SK-N-SH treated with all-trans-retinoic acid at 6 μM for 48 hours (cell line): Measurements from ENCODE around the gene SENP1.

Experiments
- ATAC-seq: fragments of 200-7000 bp; cut with Tn5 transposase; 3 replicates; pipeline ENCODE4 v1.9.1; 2020; ENCODE audit warnings: mild to moderate bottlenecking, moderate library complexity
- ARNTL ChIP-seq: fragments of 450-650 bp; formaldehyde crosslinking; IDR thresholded peaks from 2 replicates; pipeline ENCODE4 v1.5.0; 2020; ENCODE audit warnings: low read depth, mild to moderate bottlenecking, moderate library complexity, borderline replicate concordance
- BACH2 ChIP-seq: fragments of 250-450 bp; sonication (Bioruptor Pico); IDR thresholded peaks from 2 replicates; pipeline ENCODE4 v1.9.0; 2021; ENCODE audit warnings: mild to moderate bottlenecking, borderline replicate concordance
- CREB5 ChIP-seq: fragments of 250-450 bp; sonication (Bioruptor Pico); IDR thresholded peaks from 2 replicates; pipeline ENCODE4 v1.5.1; 2020; ENCODE audit warnings: low read depth, mild to moderate bottlenecking, moderate library complexity
- CSDC2 ChIP-seq: fragments of 250-450 bp; sonication (Bioruptor Pico); IDR thresholded peaks from 2 replicates; pipeline ENCODE4 v1.5.0; 2020; ENCODE audit warnings: mild to moderate bottlenecking, moderate library complexity
- CSRNP3 ChIP-seq: fragments of 250-450 bp; sonication (Bioruptor Pico); IDR thresholded peaks from 2 replicates; pipeline ENCODE4 v1.5.1; 2021; ENCODE audit warnings: mild to moderate bottlenecking, moderate library complexity
- ESRRG ChIP-seq: fragments of 250-450 bp; sonication (Bioruptor Pico); IDR thresholded peaks from 2 replicates; pipeline ENCODE4 v1.6.1; 2021; ENCODE audit warnings: mild to moderate bottlenecking
- GLIS3 ChIP-seq: fragments of 250-450 bp; sonication (Bioruptor Pico); IDR thresholded peaks from 2 replicates; pipeline ENCODE4 v1.5.0; 2020; ENCODE audit warnings: mild to moderate bottlenecking, moderate library complexity
- ISL1 ChIP-seq: fragments of 250-450 bp; sonication (Bioruptor Pico); IDR thresholded peaks from 2 replicates; pipeline ENCODE4 v2.1.2; 2022; ENCODE audit warnings: mild to moderate bottlenecking, moderate library complexity
- PATZ1 ChIP-seq: fragments of 250-450 bp; sonication (Bioruptor Pico); IDR thresholded peaks from 2 replicates; pipeline ENCODE4 v1.8.0; 2020; ENCODE audit warnings: mild to moderate bottlenecking, moderate library complexity, borderline replicate concordance
- POU6F1 ChIP-seq: fragments of 250-450 bp; sonication (Bioruptor Pico); IDR thresholded peaks from 2 replicates; pipeline ENCODE4 v1.8.0; 2021; ENCODE audit warnings: low read depth, mild to moderate bottlenecking, moderate library complexity, borderline replicate concordance
- PPARA ChIP-seq: fragments of 250-450 bp; sonication (Bioruptor Pico); IDR thresholded peaks from 2 replicates; pipeline ENCODE4 v1.5.0; 2020; ENCODE audit warnings: mild to moderate bottlenecking, borderline replicate concordance
- RARB ChIP-seq: fragments of 250-450 bp; sonication (Bioruptor Pico); IDR thresholded peaks from 2 replicates; pipeline ENCODE4 v1.8.0; 2021; ENCODE audit warnings: mild to moderate bottlenecking, moderate library complexity
- SNAI2 ChIP-seq: fragments of 250-450 bp; sonication (Bioruptor Pico); IDR thresholded peaks from 2 replicates; pipeline ENCODE4 v1.5.0; 2020; ENCODE audit warnings: mild to moderate bottlenecking, moderate library complexity
- TCF4 ChIP-seq: fragments of 250-450 bp; sonication (Bioruptor Pico); IDR thresholded peaks from 2 replicates; pipeline ENCODE4 v1.8.0; 2021; ENCODE audit warnings: mild to moderate bottlenecking, moderate library complexity, borderline replicate concordance
- TOX ChIP-seq: fragments of 250-450 bp; sonication (Bioruptor Pico); IDR thresholded peaks from 2 replicates; pipeline ENCODE4 v1.8.0; 2021; ENCODE audit warnings: mild to moderate bottlenecking, moderate library complexity, borderline replicate concordance
- TSHZ2 ChIP-seq: fragments of 250-450 bp; sonication (Bioruptor Pico); IDR thresholded peaks from 2 replicates; pipeline ENCODE4 v1.5.0; 2020; ENCODE audit warnings: mild to moderate bottlenecking, moderate library complexity
- ZC3H10 ChIP-seq: fragments of 250-450 bp; sonication (Bioruptor Pico); IDR thresholded peaks from 2 replicates; pipeline ENCODE4 v1.5.1; 2021; ENCODE audit warnings: mild to moderate bottlenecking, moderate library complexity
- ZFP30 ChIP-seq: fragments of 450-650 bp; formaldehyde crosslinking; IDR thresholded peaks from 2 replicates; pipeline ENCODE4 v1.5.0; 2022; ENCODE audit warnings: mild to moderate bottlenecking, moderate library complexity
- ZNF565 ChIP-seq: fragments of 450-650 bp; formaldehyde crosslinking; conservative IDR thresholded peaks from 2 replicates; pipeline ENCODE4 v1.5.0; 2020; ENCODE audit warnings: low read depth, mild to moderate bottlenecking, moderate library complexity
- ZNF70 ChIP-seq: fragments of 450-650 bp; formaldehyde crosslinking; IDR thresholded peaks from 2 replicates; pipeline ENCODE4 v1.5.0; 2020; ENCODE audit warnings: mild to moderate bottlenecking, moderate library complexity
- ZNF8 ChIP-seq: fragments of 450-650 bp; formaldehyde crosslinking; IDR thresholded peaks from 2 replicates; pipeline ENCODE4 v1.5.0; 2020; ENCODE audit warnings: mild to moderate bottlenecking, moderate library complexity

SENP1 gene

GRCh38 chr12:48023386-48023785 lies 82.5 kb downstream of the SENP1 start:
- TF ChIP-seq ZNF565 (no peak), SNAI2 (CRISPR knock-in tag) (no peak), GLIS3 (no peak), CREB5 (CRISPR knock-in tag) (no peak), CSDC2 (no peak)
- no peak for ATAC-seq

- TF ChIP-seq ESRRG (CRISPR knock-in tag) (no peak), PATZ1 (CRISPR knock-in tag) (no peak), ZNF565 (no peak), ZNF70 (CRISPR knock-in tag) (no peak), BACH2 (CRISPR knock-in tag) (no peak), POU6F1 (CRISPR knock-in tag) (no peak), ZNF8 (CRISPR knock-in tag) (no peak), PPARA (no peak), ZFP30 (CRISPR knock-in tag) (no peak), RARB (CRISPR knock-in tag) (no peak), CSRNP3 (CRISPR knock-in tag) (no peak)
- TF ChIP-seq, all 23 proteins: peak for 0
- no peak for ATAC-seq
Observed at GRCh38 chr12:48022676-48023385, 83.0 kb downstream of the SENP1 start.

GRCh38 chr12:48022180-48022521 lies 83.7 kb downstream of the SENP1 start:
- ATAC-seq: no peak
- TF ChIP-seq ISL1 (CRISPR knock-in tag) (no peak), CSRNP3 (CRISPR knock-in tag) (no peak), ZNF70 (CRISPR knock-in tag) (no peak), CREB5 (CRISPR knock-in tag) (no peak), ESRRG (CRISPR knock-in tag) (no peak), ZNF8 (CRISPR knock-in tag) (no peak), ZFP30 (CRISPR knock-in tag) (no peak), SNAI2 (CRISPR knock-in tag) (no peak), RARB (CRISPR knock-in tag) (no peak), PPARA (no peak), TCF4 (no peak), ARNTL (CRISPR knock-in tag) (no peak), ZNF565 (no peak), CSDC2 (no peak), BACH2 (CRISPR knock-in tag) (no peak), PATZ1 (CRISPR knock-in tag) (no peak), TSHZ2 (no peak), GLIS3 (no peak), ZC3H10 (CRISPR knock-in tag) (no peak), TOX (CRISPR knock-in tag) (no peak)
